ENCODE measurements around the gene PRPF38A. TPM values are rescaled to one million over a fixed set of nuclear protein-coding genes. Genes with fewer than 3 reads are reported as not detected.
"Not testable (repeated sequence)": the region's sequence is repeated elsewhere in the genome, so short reads cannot be mapped to it uniquely, and the experiment has no call there.

Gene PRPF38A, protein sequence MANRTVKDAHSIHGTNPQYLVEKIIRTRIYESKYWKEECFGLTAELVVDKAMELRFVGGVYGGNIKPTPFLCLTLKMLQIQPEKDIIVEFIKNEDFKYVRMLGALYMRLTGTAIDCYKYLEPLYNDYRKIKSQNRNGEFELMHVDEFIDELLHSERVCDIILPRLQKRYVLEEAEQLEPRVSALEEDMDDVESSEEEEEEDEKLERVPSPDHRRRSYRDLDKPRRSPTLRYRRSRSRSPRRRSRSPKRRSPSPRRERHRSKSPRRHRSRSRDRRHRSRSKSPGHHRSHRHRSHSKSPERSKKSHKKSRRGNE
- 16.6 and 18.1 TPM in 2 replicates for total RNA-seq (2014; rRNA removed; shearing (Covaris generic))

- peak; percentile 96 for DNase-seq (ENCODE audit: low read depth)
Observed at GRCh38 chr1:52404116-52404974, at the start of gene PRPF38A, which contains the start of gene ORC1. Gene PRPF38A, plus strand, starts transcription at chr1:52404602. Its CDS starts 148 bp downstream, at chr1:52404750. Gene ORC1, minus strand, starts transcription at chr1:52404423. Its CDS starts 2,200 bp downstream, at chr1:52402223.

- DNase-seq (ENCODE audit: low read depth) = no peak
Observed at GRCh38 chr1:52355436-52355835, 49.0 kb upstream of the PRPF38A start.

GRCh38 chr1:52355847-52356505, 48.4 kb upstream of the PRPF38A start:
- DNase-seq (ENCODE audit: low read depth) = no peak

DNA sequence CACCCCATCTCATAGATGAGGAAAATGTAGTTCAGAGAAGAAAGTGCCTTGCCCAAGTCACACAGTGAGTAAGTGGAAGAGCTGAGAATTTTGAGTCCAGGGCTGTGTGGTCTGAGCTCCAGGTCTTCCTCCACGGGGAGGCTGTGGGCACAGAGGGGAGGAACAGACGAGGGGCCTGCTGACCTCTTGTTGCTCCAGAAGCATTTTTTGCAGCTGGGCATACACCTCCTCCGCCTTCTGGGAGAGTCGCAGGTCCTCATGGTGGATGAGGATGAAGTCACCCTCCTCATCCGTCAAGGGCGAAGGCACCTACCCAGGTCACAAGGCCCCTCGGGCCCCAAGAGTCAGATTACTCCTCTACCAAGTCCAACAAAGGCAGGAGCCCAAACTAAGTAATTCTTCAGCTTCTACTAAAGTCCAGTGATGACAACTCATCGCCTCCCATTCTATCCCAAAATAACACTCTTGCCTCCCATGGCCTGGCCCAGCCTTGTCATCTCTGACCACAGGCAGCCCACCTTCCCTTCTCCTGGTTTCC, 47.5 kb upstream of the PRPF38A start:
- no peak for DNase-seq (ENCODE audit: low read depth)

DNA sequence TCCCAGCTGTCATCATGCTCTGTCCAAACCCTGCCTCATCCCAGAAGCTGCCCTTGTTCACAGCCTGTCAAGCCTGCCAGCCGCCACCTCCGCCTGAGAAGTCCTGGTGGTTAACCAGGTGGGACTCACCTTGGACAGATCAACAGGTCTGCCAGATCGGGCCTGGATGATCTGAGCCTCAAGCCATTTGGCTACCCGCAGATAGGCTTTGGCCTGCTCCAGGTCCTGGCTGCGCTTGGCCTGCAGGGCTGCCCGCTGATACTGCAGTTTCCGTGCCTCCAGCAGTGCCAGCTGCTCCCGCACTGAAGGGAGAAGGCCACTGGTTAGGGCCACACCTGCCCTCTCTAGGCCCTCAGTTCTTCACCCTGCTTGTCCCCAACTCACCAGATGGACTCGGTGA, 47.0 kb upstream of the PRPF38A start:
- DNase-seq (ENCODE audit: low read depth) = no peak

GRCh38 chr1:52358851-52359497, 45.4 kb upstream of the PRPF38A start:
- no peak for DNase-seq (ENCODE audit: low read depth)

- DNase-seq (ENCODE audit: low read depth) = no peak
Observed at GRCh38 chr1:52359676-52360594, 44.5 kb upstream of the PRPF38A start.

- DNase-seq (ENCODE audit: low read depth) = no peak
Observed at GRCh38 chr1:52360595-52360968, 43.8 kb upstream of the PRPF38A start.

GRCh38 chr1:52364235-52364839, 40.1 kb upstream of the PRPF38A start:
- no peak for DNase-seq (ENCODE audit: low read depth)

DNA sequence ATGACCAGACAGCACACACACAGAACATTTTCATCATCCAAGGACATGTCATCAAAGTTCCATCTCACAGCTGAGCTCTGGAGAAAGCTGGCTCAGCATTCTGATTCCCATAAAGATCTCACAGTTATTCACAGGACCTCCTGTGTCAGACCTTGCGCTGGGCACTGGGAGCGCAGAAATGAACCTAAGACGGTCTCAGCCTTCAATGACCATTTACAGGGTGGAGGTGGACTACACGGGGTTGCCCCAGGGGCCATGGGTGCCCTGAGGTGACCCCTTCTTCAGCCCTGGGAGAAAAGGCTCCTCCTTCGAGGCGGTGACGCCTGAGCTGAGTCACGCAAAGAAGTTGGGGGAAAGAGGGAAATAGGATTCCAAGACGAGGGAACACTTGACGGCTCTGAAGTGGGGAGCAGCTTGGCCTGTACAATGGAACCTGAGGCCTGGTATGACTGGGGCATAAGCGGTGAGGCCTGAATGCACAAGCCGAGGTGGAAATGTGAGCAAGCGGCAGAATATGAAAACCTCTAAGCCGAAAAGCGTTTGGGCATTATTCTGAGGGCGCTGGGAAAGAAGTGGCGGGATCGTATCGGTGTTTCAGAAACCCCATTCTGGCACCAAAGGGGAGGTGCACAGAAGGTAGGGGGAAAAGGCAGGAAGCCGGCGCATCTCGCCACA, 39.2 kb upstream of the PRPF38A start:
- peak; percentile 82 for DNase-seq (ENCODE audit: low read depth)

GRCh38 chr1:52365746-52366516, 38.5 kb upstream of the PRPF38A start, which contains the start of gene CC2D1B:
Gene CC2D1B, minus strand, starts transcription at chr1:52366205. Its CDS starts 1,585 bp downstream, at chr1:52364620.
- peak; percentile 96 for DNase-seq (ENCODE audit: low read depth)

GRCh38 chr1:52366517-52366827, 37.9 kb upstream of the PRPF38A start:
- no peak for DNase-seq (ENCODE audit: low read depth)

DNA sequence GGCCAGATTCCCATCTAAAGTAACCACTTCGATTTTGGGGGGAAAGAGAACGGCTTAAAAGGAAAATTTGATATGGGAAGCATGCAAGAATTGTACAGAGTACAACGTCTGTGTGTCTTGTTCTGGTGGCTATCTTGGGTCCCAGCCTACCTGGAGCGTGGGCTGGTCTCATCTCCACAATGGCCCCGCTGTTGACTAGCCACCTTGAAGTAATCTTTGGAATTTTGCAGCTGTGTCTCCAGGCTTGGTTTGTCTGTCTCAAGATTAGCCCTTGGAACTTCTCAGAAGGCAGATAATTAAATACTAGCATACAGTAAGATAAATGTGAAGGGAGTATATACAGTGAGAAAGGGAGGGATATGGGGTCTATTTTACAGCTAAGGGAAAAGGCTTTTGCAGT, 37.1 kb upstream of the PRPF38A start:
- no peak for DNase-seq (ENCODE audit: low read depth)

GRCh38 chr1:52368383-52369172, 35.8 kb upstream of the PRPF38A start:
- DNase-seq (ENCODE audit: low read depth) = peak; percentile 56

DNA sequence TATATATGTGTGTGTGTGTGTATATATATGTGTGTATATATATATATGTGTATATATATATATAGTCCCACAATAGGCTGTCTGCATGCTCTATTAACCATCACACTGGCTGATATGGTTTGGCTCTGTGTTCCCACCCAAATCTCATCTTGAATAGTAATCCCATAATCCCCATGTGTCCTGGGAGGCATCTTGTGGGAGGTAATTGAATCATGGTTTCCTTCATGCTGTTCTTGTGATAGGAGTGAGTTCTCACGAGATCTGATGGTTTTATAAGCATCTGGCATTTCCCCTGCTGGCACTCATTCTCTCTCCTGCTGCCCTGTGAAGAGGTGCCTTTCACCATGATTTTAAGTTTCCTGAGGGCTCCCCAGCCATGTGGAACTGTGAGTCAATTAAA, 34.6 kb upstream of the PRPF38A start:
- not testable (repeated sequence) for DNase-seq (ENCODE audit: low read depth)

DNA sequence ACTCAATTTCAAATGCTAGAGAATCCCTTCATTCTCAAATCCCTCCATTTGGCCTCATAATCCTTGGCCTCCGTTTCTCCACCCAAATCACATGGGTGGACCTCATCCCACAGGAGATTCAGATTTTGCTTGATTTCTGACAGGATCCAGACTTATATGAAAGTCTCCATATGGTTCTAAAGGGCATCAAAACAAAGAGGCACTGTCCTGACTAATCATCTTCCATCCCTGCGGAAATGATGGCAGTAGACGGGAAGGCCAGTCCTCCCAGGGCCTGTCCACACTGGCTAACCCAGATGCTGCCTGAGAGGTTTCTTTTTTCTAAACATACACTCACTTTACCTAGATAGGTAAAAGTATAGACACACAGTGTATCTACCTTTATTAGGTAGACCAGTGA, 19.0 kb upstream of the PRPF38A start:
- no peak for DNase-seq (ENCODE audit: low read depth)

GRCh38 chr1:52386458-52386857, 17.9 kb upstream of the PRPF38A start:
- DNase-seq (ENCODE audit: low read depth) = no peak

DNA sequence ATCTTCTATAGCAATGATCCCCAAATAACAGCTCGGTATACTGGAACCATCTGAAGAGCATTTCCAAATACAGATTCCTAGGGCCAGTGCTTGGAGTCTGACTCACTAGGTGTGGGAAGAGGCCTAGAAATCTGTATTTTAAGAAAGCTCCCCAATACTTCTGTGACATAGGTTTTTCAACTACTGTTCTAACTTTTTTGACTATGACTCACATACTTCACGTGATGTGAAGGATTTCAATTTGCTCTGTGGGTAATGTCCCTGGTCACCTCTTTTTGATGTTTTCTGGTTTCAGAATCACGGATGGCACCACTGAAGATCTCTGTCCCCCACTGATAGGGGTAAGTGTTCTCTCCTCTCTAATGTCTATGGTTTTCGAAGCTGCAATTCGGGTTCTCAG, 11.2 kb upstream of the PRPF38A start:
- no peak for DNase-seq (ENCODE audit: low read depth)

Data from RPMI7951 (cell line).